ENCODE measurements around the gene LYSET.
"Not testable (repeated sequence)": the region's sequence is repeated elsewhere in the genome, so short reads cannot be mapped to it uniquely, and the experiment has no call there.

The LYSET gene

DNA sequence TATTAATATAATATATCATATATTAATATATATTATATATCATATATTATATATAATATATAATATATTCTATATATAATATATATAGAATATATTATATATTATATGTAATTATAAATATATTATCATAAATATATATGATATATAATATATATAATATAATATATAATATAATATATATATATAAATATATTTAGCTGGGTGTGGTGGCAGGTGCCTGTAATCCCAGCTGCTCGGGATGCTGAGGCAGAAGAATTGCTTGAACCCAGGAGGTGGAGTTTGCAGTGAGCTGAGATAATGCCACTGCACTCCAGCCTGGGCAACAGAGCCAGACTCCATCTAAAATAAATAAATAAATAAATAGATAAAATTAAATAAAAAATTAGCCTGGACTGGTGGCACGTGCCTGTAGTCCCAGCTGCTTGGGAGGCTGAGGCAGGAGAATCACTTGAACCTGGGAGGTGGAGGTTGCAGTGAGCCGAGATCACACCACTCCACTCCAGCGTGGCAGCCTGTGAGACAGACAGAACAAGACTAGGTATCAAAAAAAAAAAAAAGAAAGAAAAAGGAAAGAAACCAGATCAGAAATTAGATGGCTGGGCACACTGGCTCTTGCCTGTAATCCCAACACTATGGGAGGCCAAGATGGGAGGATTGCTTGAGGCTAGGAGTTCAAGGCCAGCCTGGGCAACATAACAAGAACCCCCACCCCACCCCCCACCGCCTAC, 25.3 kb upstream of the LYSET start:
- H3K4me1 Mint-ChIP-seq, H3K9me3 Mint-ChIP-seq: not testable (repeated sequence)

DNA sequence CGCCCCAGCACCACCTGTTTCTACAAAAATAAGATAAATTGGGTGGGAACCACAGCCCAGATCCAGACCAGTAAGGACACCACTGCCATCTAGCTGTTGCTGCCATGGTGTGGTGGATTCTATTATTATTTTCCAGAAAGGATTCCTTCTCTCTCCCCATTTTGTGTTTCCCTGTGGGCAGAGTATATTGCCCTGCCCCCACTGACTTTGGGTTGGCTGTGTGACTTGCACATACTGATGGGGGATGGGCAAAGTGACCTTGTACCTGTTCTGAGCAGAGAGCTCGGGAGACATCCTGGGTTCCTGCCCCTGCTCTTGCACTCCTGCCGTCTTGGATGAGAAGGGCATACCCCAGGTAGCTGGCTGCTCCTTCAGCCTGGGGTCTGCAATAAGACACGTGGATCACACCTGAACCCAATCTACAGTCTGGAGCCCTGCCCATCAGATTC, 24.7 kb upstream of the LYSET start:
- Mint-ChIP-seq H3K4me3 (no peak overlapping the region), H3K9me3 (no peaks in the 10 kb centered on the region), H3K27ac (no peak overlapping the region), H3K36me3 (no peaks in the 10 kb centered on the region), H3K4me1 (no peaks in the 10 kb centered on the region), H3K27me3 (peaks cover 1% of the 10 kb centered on the region)
- DNase-seq (ENCODE audit: low spot score in 2 of 2) (no peak), ATAC-seq (ENCODE audit: low read depth) (no peak)

More for the DNA sequence above, 25.3 kb upstream of the LYSET start:
- not testable (repeated sequence) for H3K36me3 Mint-ChIP-seq; ATAC-seq (ENCODE audit: low read depth); H3K4me3 Mint-ChIP-seq; H3K27ac Mint-ChIP-seq; DNase-seq (ENCODE audit: low spot score in 2 of 2); H3K27me3 Mint-ChIP-seq

DNA sequence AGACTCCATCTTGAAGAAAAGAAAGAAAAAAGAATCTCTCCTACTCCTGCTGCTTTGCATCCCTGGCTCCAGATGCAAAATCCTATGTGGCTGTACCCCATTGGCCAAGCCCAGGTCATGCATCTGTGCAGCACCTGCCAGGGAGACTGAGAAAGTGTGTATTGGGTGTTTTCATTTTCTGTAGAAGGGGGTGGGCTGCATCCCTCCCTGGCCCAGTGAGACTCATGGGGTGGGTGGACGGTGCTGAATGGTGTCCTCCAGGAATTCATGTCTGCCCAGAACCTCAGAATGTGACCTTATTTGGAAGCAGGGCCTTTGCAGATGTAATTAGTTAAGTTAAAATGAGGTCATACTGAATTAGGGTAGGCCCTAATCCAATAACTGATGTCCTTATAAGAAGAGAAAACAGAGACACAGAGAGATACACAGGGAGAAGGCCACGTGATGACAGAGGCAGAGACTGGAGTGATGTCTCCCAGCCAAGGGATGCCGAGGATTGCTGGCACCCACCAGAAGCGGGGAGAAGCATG, 23.6 kb upstream of the LYSET start:
- Mint-ChIP-seq H3K4me3 (no peak overlapping the region), H3K27me3 (peaks cover 1% of the 10 kb centered on the region), H3K27ac (no peak overlapping the region), H3K36me3 (no peaks in the 10 kb centered on the region), H3K4me1 (no peaks in the 10 kb centered on the region), H3K9me3 (no peaks in the 10 kb centered on the region)
- ATAC-seq (ENCODE audit: low read depth), result no peak
- no peak for DNase-seq (ENCODE audit: low spot score in 2 of 2)

DNA sequence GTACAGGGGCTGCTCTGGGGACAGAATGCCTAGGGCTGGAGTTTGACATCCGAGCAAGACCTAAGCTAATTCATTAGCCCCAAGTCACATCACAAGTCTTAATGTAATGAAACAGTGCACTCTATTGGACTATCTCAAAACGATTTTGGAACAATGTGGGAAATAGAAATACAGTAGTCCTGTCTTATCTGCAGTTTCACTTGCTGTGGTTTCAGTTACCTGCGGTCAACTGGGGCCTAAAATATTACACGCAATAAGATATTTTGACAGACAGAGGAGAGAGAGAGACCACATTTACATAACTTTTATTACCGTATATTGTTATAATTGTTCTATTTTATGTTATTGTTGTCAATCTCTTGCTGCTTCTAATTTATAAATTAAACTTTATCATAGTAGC, 21.6 kb upstream of the LYSET start:
- Mint-ChIP-seq H3K27me3 (no peaks in the 10 kb centered on the region), H3K9me3 (no peaks in the 10 kb centered on the region), H3K4me1 (no peaks in the 10 kb centered on the region), H3K4me3 (no peak overlapping the region), H3K27ac (no peak overlapping the region), H3K36me3 (no peaks in the 10 kb centered on the region)
- ATAC-seq (ENCODE audit: low read depth) (no peak), DNase-seq (ENCODE audit: low spot score in 2 of 2) (no peak)

DNA sequence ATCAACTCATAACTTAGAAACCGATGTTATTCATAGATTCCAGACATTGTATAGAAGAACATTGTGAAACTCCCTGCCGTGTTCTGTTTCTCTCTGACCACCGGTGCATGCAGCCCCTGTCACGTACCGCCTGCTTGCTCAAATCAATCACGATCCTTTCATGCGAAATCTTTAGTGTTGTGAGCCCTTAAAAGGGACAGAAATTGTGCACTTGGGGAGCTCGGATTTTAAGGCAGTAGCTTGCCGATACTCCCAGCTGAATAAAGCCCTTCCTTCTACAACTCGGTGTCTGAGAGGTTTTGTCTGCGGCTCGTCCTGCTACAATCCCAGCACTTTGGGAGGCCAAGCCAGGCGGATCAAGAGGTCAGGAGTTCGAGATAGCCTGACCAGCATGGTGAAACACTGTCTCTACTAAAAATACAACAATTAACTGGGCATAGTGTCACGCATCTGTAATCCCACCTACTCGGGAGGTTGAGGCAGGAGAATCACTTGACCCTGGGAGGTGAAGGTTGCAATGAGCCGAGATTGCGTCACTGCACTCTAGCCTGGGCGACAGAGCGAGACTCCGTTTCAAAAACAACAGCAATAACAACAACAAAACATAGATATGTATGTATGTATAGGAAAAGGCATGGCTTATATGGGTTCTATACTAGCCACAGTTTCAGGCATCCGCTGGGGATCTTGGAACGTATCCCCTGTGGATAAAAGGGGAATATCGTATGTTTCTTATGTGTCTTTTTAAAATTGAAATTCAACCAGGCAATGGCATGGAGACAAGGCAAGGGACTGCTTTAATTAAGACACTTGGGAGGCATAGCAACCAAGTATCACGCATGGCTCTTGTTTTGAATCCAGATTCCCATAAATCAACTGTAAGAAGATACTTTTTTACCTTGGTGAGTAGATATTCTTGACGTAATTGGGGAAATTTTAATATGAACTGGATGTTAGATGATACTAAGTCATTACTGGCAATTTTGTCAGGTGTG, 19.5 kb upstream of the LYSET start:
- H3K4me1 Mint-ChIP-seq; ATAC-seq (ENCODE audit: low read depth); H3K4me3 Mint-ChIP-seq; DNase-seq (ENCODE audit: low spot score in 2 of 2); H3K36me3 Mint-ChIP-seq; H3K27ac Mint-ChIP-seq; H3K27me3 Mint-ChIP-seq; H3K9me3 Mint-ChIP-seq: not testable (repeated sequence)

DNA sequence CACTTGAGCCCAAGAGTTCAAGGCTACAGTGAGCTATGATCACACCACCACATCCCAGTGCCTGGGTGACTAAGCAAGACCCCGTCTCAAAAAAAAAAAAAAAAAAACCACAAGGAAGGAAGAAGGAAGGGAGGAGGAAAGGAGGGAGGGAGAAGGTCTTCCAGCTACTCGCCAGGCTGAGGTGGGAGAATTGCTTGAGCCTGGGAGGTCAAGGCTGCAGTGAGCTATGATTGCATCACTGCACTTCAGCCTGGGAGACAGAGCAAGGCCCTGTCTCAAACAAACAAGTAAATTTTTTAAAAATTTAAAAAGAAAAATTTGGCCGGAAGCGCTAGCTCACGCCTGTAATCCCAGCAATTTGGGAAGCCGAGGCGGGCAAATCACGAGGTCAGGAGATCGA, 16.5 kb upstream of the LYSET start:
- not testable (repeated sequence) for H3K36me3 Mint-ChIP-seq; H3K4me3 Mint-ChIP-seq; H3K27me3 Mint-ChIP-seq; DNase-seq (ENCODE audit: low spot score in 2 of 2); H3K27ac Mint-ChIP-seq; H3K9me3 Mint-ChIP-seq; ATAC-seq (ENCODE audit: low read depth); H3K4me1 Mint-ChIP-seq

DNA sequence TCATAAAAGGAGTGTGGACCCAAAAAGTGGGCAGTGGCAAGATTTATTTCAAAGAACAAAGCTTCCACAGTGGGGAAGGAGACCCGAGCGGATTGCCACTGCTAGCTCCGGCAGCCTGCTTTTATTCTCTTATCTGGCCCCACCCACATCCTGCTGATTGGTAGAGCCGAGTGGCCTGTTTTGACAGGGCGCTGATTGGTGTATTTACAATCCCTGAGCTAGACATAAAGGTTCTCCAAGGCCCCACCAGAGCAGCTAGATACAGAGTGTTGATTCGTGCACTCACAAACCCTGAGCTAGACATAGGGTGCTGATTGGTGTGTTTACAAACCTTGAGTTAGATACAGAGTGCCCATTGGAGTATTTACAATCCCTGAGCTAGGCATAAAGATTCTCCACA, 15.5 kb upstream of the LYSET start:
- H3K4me1 Mint-ChIP-seq, H3K36me3 Mint-ChIP-seq: not testable (repeated sequence)

DNA sequence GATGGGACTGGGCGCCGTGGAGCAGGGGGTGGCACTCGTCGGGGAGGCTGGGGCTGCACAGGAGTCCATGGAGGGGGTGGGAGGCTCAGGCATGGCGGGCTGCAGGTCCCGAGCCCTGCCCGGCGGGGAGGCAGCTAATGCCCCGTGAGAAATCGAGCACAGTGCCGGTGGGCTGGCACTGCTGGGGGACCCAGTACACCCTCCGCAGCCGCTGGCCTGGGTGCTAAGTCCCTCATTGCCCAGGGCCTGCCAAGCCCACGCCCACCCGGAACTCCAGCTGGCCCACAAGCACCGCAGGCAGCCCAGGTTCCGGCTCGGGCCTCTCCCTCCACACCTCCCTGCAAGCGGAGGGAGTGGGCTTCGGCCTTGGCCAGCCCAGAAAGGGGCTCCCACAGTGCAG, 15.0 kb upstream of the LYSET start:
- H3K4me3 Mint-ChIP-seq; DNase-seq (ENCODE audit: low spot score in 2 of 2); H3K9me3 Mint-ChIP-seq; H3K36me3 Mint-ChIP-seq; H3K27me3 Mint-ChIP-seq; ATAC-seq (ENCODE audit: low read depth); H3K27ac Mint-ChIP-seq; H3K4me1 Mint-ChIP-seq: not testable (repeated sequence)

More for the DNA sequence above, 15.5 kb upstream of the LYSET start:
- not testable (repeated sequence) for DNase-seq (ENCODE audit: low spot score in 2 of 2); H3K27ac Mint-ChIP-seq; H3K27me3 Mint-ChIP-seq; H3K4me3 Mint-ChIP-seq; H3K9me3 Mint-ChIP-seq; ATAC-seq (ENCODE audit: low read depth)

DNA sequence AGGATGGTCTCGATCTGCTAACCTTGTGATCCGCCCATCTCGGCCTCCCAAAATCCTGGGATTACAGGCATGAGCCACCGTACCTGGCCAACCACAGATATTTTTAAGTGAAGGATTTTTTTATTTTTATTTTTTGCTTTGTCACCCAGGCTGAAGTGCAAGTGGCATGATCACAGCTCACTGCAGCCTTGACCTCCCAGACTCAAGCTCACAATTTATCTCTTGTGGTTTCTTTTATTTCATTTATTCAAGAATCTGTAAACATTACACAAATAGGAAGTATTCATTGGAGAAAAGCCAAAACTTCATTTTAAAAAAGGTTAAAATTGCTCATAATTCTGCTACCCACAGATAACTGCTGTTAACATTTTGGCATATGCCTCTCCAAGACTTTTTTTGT, 13.7 kb upstream of the LYSET start:
- ATAC-seq (ENCODE audit: low read depth), result no peak
- Mint-ChIP-seq H3K36me3 (no peaks in the 10 kb centered on the region), H3K4me3 (no peak overlapping the region), H3K27ac (no peak overlapping the region), H3K9me3 (no peaks in the 10 kb centered on the region), H3K27me3 (no peaks in the 10 kb centered on the region), H3K4me1 (no peaks in the 10 kb centered on the region)
- DNase-seq (ENCODE audit: low spot score in 2 of 2), result no peak

DNA sequence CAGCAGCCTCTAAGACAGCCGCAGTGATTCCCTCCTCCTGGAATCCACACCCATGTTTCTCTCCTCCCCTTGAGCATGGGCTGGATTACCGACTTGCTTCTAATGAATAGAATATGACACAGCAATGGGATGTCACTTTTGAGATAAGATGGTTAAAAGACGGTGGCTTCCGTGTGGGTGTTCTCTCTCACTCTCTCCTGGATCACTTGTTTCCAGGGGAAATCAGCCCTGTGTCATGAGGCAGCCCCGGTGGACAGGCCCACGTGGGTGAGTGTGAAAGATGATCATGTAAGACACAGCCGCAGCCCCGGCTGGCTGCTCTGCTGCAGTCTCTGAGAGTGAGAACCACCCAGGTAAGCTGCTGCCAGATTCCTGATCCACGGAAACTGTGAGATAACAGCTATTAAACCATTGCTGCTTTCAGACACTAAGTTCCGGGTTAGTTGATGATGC, 11.1 kb upstream of the LYSET start:
- H3K27me3 Mint-ChIP-seq, result no peaks in the 10 kb centered on the region
- no peaks in the 10 kb centered on the region for H3K36me3 Mint-ChIP-seq
- H3K4me3 Mint-ChIP-seq, result no peak overlapping the region
- DNase-seq (ENCODE audit: low spot score in 2 of 2), result no peak
- no peaks in the 10 kb centered on the region for H3K9me3 Mint-ChIP-seq
- ATAC-seq (ENCODE audit: low read depth), result no peak
- no peaks in the 10 kb centered on the region for H3K4me1 Mint-ChIP-seq
- no peak overlapping the region for H3K27ac Mint-ChIP-seq

DNA sequence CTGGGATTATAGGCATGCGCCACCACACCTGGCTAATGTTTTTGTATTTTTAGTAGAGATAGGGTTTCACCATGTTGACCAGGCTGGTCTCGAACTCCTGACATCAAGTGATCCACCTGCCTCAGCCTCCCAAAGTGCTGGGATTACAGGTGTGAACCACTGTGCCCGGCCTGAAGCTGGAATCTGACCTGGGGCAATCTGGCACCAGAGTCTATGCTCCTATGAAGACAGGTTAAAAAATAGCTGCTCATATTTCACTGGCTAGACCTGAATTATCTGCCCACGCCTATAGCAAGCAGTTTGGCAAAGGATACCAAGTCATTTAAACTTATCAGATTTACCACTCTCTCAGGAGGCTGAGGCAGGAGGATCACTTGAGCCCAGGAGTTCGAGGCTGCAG, 10.4 kb upstream of the LYSET start:
- not testable (repeated sequence) for ATAC-seq (ENCODE audit: low read depth); H3K9me3 Mint-ChIP-seq; H3K4me3 Mint-ChIP-seq; H3K4me1 Mint-ChIP-seq; DNase-seq (ENCODE audit: low spot score in 2 of 2); H3K27ac Mint-ChIP-seq; H3K27me3 Mint-ChIP-seq; H3K36me3 Mint-ChIP-seq

DNA sequence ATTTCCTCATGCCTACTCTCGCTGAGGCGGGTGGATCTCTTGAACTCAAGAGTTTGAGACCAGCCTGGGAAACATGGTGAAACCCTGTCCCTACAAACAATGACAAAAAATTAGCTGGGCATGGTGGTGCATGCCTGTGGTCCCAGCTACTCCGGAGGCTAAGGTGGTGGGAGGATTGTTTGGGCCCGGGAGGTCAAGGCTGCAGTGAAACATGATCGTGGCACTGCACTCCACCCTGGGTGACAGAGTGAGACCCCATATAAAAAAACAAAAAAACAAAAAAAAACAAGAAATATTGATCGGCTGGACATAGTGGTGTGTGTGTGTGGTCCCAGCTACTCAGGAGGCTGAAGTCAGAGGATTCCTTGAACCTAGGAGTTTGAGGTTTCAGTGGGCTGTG, 9.6 kb upstream of the LYSET start:
- H3K27me3 Mint-ChIP-seq, result no peaks in the 10 kb centered on the region
- no peaks in the 10 kb centered on the region for H3K9me3 Mint-ChIP-seq
- ATAC-seq (ENCODE audit: low read depth), result no peak

DNA sequence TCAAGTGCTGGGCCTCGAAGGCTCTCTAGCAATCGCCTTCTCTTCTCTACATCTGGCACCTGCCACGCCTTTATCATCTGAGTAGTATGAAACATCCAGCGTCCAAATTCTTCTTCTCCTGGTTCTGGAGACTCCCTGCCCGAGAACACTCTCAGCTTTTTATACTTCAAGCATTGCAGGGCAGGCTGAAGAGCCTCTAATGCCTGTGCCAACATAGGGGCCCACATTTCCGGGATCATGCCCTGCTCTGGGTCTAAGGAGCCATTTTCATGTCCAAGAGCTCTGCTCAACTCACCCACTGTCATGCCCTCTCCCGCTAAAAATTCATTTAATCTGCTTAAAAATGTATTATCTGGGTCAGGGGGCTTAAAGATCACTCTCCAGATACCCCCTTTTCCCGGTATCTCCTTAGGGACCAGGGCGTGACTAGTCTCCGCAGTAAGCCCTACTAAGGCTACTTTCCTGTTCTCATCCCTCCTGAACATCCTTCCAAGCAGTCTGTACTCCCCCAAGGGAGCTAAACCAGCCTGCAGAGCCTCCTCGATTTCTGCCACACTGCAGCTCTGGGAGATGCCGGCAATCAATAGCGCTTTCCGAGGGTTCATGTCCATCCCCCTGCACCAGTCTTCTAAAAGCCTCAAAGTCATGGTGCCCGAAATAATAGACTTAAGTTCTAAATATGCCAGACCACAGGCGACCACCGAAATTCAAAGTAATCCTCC, 1.4 kb upstream of the LYSET start:
- DNase-seq (ENCODE audit: low spot score in 2 of 2) (no peak), ATAC-seq (ENCODE audit: low read depth) (no peak)
- Mint-ChIP-seq H3K9me3 (no peaks in the 10 kb centered on the region), H3K27me3 (no peaks in the 10 kb centered on the region), H3K4me1 (peaks cover 26% of the 10 kb centered on the region), H3K4me3 (peak overlapping the region; percentile 96), H3K36me3 (peaks cover 7% of the 10 kb centered on the region), H3K27ac (peak overlapping the region; percentile 94)

More for the DNA sequence above, 9.6 kb upstream of the LYSET start:
- no peak overlapping the region for H3K4me3 Mint-ChIP-seq
- H3K27ac Mint-ChIP-seq, result no peak overlapping the region
- H3K4me1 Mint-ChIP-seq, result no peaks in the 10 kb centered on the region
- DNase-seq (ENCODE audit: low spot score in 2 of 2), result no peak
- no peaks in the 10 kb centered on the region for H3K36me3 Mint-ChIP-seq

DNA sequence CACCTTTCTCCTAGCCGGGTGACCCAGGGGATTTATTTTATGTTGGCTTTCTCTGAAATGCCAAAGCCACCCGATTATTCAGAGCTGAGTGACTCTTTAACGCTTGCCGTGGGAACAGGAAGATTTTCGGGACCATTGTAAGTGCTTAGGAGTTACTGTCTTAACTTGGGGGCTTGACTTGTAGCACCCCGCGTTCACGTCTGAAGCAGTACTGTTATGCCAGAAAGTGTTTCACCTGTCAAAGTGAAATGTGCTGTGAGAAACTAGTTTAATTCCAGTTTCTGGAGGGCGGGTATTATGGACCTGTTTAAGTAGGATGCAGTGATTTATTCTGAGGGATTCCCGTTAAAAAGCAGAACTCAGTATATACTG, 218 bp downstream of the LYSET start:
- no peaks in the 10 kb centered on the region for H3K27me3 Mint-ChIP-seq
- H3K27ac Mint-ChIP-seq, result peak overlapping the region; percentile 94
- H3K9me3 Mint-ChIP-seq, result no peaks in the 10 kb centered on the region
- peaks cover 9% of the 10 kb centered on the region for H3K36me3 Mint-ChIP-seq
- H3K4me1 Mint-ChIP-seq, result peaks cover 26% of the 10 kb centered on the region
- peak overlapping the region; percentile 96 for H3K4me3 Mint-ChIP-seq
- DNase-seq (ENCODE audit: low spot score in 2 of 2) (no peak), ATAC-seq (ENCODE audit: low read depth) (peak; percentile 1)

All from memory B cell (primary cell).